Stimulated activated CD4-positive, alpha-beta T cell treated with anti-CD3 and anti-CD28 coated beads, Interleukin-4, amount 100 ng/mL, for 48 hours (primary cell): ENCODE results near the gene PCNT.

Source experiments
- DNase-seq, 2 donors: peaks; one replicate each; pipeline ENCODE4 v3.0.0-alpha.2; 2020; ENCODE audit warnings: low read depth in 2 of 2

Gene PCNT

DNA sequence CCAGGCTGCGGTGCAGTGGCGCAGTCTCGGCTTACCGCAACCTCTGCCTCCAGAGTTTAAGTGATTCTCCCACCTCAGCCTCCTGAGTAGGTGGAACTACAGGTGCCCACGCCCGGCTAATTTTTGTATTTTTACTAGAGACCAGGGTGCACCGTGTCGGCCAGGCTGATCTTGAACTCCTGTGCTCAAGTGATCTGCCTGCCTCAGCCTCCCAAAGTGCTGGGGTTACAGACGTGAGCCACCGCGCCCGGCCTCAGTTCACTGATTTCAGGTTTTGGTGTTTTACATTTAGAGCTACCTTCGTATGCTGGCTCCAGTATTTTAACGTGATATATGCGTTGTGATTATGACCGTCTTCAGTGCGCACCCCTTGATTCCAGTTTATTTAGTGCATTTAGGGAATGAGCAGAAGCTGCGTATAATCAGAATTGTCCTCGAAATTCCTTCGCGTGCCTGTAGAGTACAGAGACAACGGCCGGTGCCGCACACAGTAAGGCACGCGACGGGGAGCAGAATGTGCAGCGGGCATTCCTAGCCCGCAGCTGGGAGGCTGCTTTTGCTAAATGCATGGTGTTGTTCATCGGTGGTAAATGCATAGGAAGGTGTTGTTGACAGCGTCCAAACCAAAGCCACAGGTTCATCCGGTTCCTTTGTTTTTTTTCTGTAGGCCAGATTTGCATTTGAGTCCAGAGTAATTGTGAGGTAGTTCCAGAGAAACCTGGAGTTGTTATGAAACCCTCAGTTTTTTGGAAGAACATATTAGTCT lies 85.9 kb downstream of the PCNT start:
- DNase-seq = no peak

DNA sequence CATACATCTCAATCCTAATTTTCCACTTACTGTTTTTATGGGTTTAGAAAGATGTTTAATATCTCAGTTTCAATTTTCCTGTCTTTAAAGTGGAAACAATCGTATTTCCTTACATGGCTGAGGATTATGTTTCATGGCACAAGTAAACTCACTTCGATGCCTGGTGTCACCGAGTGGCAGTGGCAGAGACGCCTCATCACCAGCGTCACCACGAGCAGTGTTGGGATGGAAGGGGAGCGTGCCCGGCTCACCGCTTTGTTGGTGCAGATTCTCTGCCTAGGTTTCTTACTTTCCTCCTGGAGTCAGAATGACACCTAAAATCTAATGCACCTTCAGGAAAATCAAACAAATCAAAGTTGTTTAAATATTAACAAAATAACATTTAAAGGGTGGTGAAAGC lies 86.6 kb downstream of the PCNT start:
- no peak for DNase-seq

DNA sequence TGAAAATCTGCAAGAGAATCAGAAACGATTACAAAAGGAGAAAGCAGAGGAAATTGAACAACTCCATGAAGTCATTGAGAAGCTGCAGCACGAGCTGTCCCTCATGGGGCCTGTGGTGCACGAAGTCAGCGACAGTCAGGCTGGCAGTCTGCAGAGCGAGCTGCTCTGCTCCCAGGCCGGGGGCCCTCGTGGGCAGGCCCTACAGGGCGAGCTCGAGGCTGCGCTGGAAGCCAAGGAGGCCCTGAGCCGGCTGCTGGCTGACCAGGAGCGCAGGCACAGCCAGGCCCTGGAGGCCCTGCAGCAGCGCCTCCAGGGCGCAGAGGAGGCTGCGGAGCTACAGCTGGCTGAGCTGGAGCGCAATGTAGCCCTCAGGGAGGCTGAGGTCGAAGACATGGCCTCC lies 87.3 kb downstream of the PCNT start:
- no peak for DNase-seq

DNA sequence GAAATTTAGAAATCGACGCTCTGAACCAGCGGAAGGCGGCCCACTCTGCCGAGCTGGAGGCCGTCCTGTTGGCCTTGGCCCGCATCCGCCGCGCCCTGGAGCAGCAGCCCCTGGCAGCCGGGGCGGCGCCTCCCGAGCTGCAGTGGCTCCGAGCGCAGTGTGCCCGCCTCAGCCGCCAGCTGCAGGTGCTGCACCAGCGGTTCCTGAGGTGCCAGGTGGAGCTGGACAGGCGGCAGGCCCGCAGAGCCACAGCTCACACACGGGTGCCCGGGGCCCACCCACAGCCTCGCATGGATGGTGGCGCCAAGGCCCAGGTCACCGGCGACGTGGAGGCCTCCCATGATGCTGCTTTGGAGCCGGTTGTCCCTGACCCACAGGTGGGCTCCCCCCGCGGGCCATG lies 87.7 kb downstream of the PCNT start:
- DNase-seq = no peak

- no peak for DNase-seq
Observed at GRCh38 chr21:46412521-46413364, 88.8 kb downstream of the PCNT start.

DNA sequence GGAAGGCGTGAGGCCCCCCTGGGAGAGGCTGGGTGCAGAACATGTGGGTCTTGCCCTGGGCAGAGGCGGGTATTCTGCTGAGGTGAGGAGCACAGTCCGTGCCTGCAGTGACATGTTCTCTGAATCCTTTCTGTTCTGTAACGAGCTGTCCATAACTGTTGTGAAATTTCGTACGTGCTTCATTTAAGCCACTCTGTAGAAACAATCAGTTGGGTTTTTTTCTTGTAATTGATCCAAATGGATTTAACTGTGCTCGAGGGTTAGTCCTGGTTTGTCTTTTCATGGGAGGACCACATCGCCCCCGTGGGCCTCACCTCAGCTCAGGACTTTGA lies 89.4 kb downstream of the PCNT start:
- DNase-seq = no peak

DNA sequence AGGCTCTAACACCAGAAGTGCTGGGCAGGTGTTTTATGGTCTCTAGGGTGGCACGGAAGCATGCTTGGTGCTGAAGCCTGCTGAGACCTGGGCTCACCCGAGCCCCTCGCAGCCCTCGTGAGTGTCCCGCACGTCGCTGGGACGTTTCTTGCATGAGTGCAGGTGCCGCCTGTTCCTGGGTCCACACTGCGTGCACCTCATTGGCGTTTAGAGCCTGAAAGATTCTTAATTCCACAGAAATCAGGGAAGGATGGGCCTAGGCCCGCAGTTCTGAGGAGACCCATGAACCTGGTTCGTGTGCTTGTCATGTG lies 91.0 kb downstream of the PCNT start:
- DNase-seq = no peak

DNA sequence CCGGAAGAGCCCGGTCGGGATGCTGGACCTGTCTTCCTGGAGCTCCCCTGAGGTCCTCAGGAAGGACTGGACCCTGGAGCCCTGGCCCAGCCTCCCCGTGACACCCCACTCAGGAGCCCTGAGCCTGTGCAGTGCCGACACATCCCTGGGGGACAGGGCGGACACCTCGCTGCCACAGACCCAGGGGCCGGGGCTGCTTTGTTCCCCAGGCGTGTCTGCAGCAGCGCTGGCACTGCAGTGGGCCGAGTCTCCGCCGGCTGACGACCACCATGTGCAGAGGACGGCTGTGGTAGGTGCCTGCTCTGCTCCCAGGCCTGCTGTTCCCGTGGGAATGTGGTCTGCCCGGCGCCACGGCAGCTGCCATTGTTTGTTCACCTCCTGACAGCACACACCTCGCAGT lies 92.6 kb downstream of the PCNT start:
- no peak for DNase-seq

DNA sequence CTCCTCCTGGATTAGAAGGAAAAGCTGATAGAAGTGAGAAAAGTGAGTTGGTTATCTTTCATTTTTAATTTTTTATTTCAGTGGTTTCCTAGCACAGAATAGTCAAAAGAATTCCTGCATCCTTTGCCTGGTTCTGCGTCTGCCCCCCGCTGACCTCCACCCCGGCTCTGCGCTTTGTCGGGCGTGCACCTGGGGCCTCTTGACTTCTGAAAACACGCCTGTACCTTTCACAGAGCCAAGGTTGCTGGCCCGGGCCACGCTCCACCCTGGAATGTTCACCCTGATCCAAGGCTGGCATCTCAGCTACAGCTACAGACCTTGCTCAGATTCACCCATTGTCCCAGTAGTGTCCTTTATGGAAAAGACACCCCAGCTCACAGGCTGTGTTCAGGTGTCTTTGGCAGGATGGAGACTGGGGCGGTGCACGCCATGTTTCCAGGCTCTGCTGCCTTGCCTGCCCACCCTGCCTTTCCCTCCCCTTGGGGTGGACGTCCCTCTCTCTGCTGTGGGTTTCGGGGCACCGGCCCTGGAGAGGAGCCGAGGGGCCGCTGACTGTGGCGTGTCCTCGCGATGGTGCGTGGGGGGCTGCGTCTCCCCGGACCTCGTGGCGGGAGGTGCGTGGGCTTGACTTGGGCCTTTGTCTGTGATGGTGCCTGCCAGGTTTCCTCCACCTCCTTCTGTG lies 94.5 kb downstream of the PCNT start:
- no peak for DNase-seq

- DNase-seq = no peak
Observed at GRCh38 chr21:46420241-46421190, 96.6 kb downstream of the PCNT start.

GRCh38 chr21:46421191-46421750 lies 97.3 kb downstream of the PCNT start:
- no peak for DNase-seq

GRCh38 chr21:46421756-46422555 lies 98.0 kb downstream of the PCNT start:
- no peak for DNase-seq

GRCh38 chr21:46422636-46423241 lies 98.8 kb downstream of the PCNT start:
- DNase-seq = no peak

DNA sequence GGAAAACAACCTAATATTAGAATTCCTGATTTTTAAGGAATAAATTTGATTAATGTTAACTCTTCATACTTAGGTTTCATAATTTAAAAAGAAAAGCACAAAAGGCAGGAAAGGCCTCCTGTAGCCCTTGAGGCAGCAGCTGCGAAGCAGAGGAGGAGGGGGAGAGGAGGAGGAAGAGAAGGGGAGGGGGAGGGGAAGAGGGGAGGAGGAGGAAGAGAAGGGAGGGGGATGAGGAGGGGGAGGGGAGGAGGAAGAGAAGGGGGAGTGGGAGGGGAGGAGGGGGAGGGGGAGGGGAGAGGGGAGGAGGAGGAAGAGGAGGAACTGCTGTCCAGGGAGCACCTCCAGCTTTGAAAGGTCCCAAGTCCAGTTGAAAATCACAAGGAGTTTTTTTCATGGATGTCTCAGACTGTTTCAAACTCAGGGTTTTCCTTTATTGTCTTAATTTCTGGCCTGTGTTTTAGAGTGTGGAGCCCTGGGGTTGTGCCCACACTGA lies 99.6 kb downstream of the PCNT start:
- no peak for DNase-seq

DNA sequence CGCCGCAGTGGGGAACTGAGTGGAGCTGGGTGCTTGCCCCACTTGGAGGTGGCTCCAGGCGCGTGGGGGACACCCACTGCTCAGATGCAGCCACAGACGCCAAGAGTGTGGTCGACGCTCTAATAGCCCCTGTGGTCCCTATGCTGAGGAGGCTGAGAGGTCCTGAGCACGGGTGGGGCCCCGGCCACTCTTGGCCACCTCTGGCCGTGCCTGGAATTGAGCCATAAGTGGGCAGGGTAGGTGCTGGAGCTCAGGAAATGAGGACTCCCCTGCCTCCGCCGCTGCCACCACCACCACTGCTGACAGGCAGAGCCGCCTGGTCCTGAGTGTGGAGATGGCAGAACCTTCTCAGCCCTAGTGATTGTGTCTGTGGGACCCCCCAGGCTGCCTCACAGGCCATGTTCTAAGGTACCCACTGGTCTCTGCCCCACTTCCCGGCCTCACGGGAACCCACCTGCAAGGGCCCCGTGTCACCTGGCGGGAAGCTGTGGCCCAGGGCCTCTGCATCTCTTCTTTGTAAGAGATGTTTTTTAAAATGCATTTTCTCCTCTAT lies 100.2 kb downstream of the PCNT start:
- no peak for DNase-seq

DNA sequence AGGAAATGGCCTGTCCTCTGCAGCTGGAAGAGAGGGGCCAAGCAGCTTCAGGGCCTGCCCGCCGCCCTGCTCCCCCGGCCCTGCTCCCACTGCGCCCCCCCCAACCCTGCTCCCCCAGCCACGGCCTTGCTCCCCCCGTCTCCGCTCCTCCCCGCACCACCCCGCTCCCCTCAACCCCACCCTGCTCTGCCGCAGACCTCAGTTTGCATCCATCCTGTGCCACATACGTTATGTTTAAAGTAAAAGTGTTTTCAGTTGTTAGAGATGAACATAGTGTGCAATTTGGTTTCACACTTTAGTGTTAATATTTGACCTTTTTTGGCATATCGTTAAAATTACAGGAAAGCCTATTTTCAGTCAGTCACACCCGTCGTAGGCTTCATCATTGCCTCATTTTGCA lies 100.7 kb downstream of the PCNT start:
- no peak for DNase-seq

DNA sequence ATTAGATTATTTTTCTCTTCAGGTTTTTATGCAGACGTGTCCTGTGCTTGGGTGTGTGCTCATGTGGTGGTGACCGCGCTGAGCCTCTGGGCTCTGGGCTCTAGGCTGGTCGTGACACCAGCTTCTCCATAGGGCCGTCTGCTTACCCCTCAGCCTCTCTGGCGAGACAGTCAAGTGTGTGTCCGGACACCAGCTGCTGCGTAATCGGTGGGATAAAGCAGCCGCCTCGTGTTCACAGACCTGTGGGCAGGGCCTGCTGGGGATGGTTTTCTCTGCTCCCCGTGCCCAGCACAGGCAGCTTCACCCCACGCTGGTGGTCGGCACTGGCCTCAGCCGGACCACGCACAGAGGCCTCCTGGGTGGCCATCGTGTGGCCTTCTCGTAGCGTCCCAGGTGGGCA lies 101.1 kb downstream of the PCNT start:
- no peak for DNase-seq

DNA sequence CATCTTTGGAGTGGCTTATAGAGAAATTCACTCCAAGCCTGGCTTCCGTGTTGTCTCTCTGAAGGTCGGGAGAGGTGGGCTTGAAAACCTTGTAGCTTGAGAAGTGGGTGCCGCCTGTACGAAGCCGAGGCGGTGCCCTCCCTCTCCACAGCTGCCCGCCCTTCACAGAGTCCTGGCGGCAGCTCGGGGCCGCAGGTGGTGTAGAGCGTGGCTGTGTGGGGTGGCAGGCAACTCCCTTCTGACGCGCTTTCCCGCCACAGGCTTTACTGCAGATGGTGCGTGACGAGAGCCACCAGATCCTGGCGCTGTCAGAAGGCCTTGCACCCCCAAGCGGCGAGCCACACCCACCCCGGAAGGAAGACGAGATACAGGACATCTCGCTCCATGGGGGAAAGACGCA lies 101.6 kb downstream of the PCNT start:
- peak in 1 of 2 donors; percentile 9 for DNase-seq

DNA sequence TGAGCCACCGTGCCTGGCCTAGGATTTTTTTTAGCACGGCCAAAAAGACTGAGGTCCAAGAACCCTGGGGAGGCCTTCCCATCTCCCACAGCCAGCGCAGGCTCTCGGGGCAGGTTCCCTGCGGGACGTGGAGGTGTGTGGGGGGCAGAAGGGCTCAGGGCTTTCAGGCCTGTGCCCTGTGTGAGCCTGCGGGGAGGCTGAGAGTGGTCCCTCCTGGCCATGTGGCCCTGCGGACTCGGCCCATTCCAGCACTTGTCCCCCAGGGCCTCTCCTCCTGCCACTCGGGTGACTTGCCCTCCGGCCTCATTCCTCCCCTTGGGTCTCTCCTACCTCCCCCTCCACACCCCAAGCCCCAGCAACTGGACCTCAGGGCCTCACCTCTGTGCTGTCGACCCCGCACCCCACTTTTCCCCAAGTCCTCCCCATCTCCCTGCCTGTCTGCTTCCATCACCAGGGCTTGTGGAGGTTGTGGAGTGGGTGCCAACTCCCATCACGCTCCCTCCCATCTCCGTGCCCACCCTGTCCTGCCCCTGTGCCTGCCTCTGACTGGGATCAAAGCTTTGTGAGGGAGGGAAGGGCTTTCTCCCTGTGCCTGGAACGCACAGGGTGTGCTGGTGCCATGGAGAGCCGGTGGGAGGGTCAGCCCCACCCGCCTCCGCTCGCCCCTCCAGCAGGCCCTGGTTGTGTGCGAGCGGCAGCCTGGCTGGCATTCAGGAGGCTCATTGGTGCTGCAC lies 102.5 kb downstream of the PCNT start:
- DNase-seq = no peak
